Caco-2 (cell line): ENCODE data around the gene KRT75. TPM values are rescaled to one million over a fixed set of nuclear protein-coding genes. Genes with fewer than 3 reads are reported as not detected.

Experiments
- BruUV-seq: library from RNA; stranded (reverse); fragments of 400-500 nt; replicated peaks from 2 replicates; lab custom pipeline; 2021; lab: Mats Ljungman, UMichigan
- CTCF ChIA-PET: fragments of 300-600 bp; sonication (Branson Sonifier 250); formaldehyde crosslinking; loops from one replicate; lab custom pipeline; 2022; ENCODE audit warnings: antibody characterized with exemption; lab: Charles Lee
- POLR2A ChIA-PET: fragments of 300-600 bp; sonication (Branson Sonifier 250); formaldehyde crosslinking; loops from one replicate; lab custom pipeline; 2022; ENCODE audit warnings: antibody characterized with exemption; lab: Charles Lee
- DNase-seq, 2 experiments: peaks; one replicate each; pipeline versions ENCODE4 v3.0.0 to v3.0.0-alpha.2; 2020 to 2022
- H3K27me3 ChIP-seq: replicated peaks from 2 replicates; pipeline ENCODE4 v1.6.0; 2011; ENCODE audit warnings: low read length; ENCODE audit not compliant: control insufficient read depth, insufficient read depth
- H3K36me3 ChIP-seq: 2 replicates; pipeline ENCODE4 v1.5.1; 2011; ENCODE audit warnings: low read length; ENCODE audit not compliant: control insufficient read depth, insufficient read depth
- H3K4me1 ChIP-seq: fragments of 250-450 bp; sonication (Bioruptor Pico); 2 replicates; pipeline ENCODE4 v1.5.1; 2020; ENCODE audit warnings: mild to moderate bottlenecking
- H3K4me3 ChIP-seq: 2 replicates; pipeline ENCODE4 v1.5.1; 2011; ENCODE audit warnings: low read depth, mild to moderate bottlenecking, control low read depth, low read length
- H3K9me3 ChIP-seq: fragments of 250-450 bp; sonication (Bioruptor Pico); 2 replicates; pipeline ENCODE4 v1.5.1; 2020; ENCODE audit warnings: mild to moderate bottlenecking, moderate library complexity
- H3K27ac Mint-ChIP-seq: one replicate; pipeline ENCODE4 v1.8.0; 2022; ENCODE audit warnings: mixed read lengths; ENCODE audit not compliant: unreplicated experiment
- H3K27me3 Mint-ChIP-seq: one replicate; pipeline ENCODE4 v1.8.0; 2022; ENCODE audit warnings: mixed read lengths; ENCODE audit not compliant: insufficient read depth, unreplicated experiment
- H3K36me3 Mint-ChIP-seq: one replicate; pipeline ENCODE4 v1.8.0; 2022; ENCODE audit warnings: mild to moderate bottlenecking, mixed read lengths; ENCODE audit not compliant: insufficient read depth, unreplicated experiment
- H3K4me1 Mint-ChIP-seq: one replicate; pipeline ENCODE4 v1.8.0; 2022; ENCODE audit warnings: low read depth, mixed read lengths; ENCODE audit not compliant: unreplicated experiment
- H3K4me3 Mint-ChIP-seq: one replicate; pipeline ENCODE4 v1.8.0; 2022; ENCODE audit warnings: mild to moderate bottlenecking, moderate library complexity, mixed read lengths; ENCODE audit not compliant: unreplicated experiment
- H3K9me3 Mint-ChIP-seq: one replicate; pipeline ENCODE4 v1.8.0; 2022; ENCODE audit warnings: mixed read lengths; ENCODE audit not compliant: unreplicated experiment
- intact Hi-C: fragments of 100-400 bp; cut with micrococcal nuclease; formaldehyde crosslinking; loops from one replicate; pipeline ENCODE4 v1.10.0; 2022; ENCODE audit not compliant: unreplicated experiment
- total RNA-seq: library from RNA; stranded (reverse); gene quantifications from 2 replicates; pipeline ENCODE4 v1.2.3, GENCODE V29; 2022
- TF ChIP-seq, protein P1 (sequence below), 2 experiments: fragments of 200-600 bp in 1 of 2; IDR thresholded peaks; 1 replicate in 1 of 2; 2 replicates in 1 of 2; pipeline versions ENCODE4 v1.5.1 to v1.8.0; 2011 to 2022; ENCODE audit warnings: antibody characterized with exemption in 1 of 2, control low read depth in 1 of 2, inconsistent platforms in 1 of 2, low read depth in 1 of 2, low read length in 1 of 2, mild to moderate bottlenecking in 1 of 2, moderate library complexity in 1 of 2; ENCODE audit not compliant: insufficient read depth in 1 of 2, severe bottlenecking in 1 of 2, unreplicated experiment in 1 of 2

KRT75 gene
- total RNA-seq, 1 experiment from 2014 or later, result not detected

DNA sequence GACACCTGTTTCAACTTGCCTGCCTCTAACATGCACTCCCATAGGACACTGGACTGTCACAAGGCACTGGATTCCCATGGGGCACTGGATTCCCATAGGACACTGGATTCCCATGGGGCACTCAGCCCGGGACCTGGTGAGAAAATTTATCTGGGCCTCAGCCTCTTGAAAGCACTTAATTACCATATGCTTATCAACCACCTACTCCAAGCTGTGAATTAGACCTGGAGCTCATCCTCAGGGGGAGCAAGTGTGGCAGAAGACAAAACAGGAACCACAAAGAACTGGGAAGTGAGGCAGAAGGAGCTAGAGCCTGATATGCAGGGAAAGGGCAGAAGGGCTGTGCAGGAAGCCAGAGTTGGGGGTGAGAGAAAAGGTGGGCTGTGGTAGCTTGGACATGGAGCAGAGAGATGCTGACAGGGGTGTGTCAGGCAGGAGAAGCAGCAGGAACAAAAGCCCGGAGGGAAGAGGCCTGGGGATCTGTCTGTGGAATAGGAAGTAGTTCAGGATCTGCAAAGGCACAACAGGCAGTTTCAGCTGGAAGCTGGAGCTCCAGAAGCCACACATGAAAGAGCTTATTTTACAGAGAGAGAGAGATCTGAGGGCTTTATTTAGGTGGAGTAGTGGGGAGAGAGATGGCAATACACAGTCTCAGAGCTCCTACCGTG, 31.2 kb downstream of the KRT75 start:
- BruUV-seq, result no TSS peak
- POLR2A ChIA-PET, result no interaction called here

DNA sequence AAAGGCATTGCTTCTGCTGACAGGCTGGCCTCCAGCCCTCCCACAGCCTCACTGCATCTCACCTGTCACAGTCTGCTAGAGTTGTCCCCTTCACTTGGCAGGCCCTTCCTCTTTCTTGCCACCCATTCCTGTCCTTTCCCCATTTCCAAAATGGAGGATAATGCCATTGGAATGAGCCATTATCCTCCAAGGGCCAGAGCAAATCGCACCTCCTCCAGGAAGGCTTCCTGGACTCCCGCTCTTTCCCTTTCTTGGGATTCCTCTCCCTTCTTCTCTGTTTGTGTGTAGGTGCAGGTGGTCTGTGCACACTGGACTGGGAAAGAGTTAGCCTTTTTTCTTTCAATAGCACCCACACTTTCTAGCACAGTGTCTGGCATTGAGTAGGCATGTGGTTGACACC, 31.8 kb downstream of the KRT75 start:
- Mint-ChIP-seq H3K4me3 (no peak overlapping the region), H3K27ac (no peak overlapping the region), H3K9me3 (no peaks in the 10 kb centered on the region), H3K27me3 (no peaks in the 10 kb centered on the region), H3K36me3 (no peaks in the 10 kb centered on the region), H3K4me1 (no peaks in the 10 kb centered on the region)
- Histone ChIP-seq H3K36me3 (no peaks in the 10 kb centered on the region), H3K9me3 (no peaks in the 10 kb centered on the region), H3K4me3 (no peak overlapping the region), H3K27me3 (no peaks in the 10 kb centered on the region), H3K4me1 (no peaks in the 10 kb centered on the region)
- CTCF ChIA-PET, result no interaction called here
- no peak for DNase-seq
- BruUV-seq, result no TSS peak
- TF ChIP-seq, protein P1, sequence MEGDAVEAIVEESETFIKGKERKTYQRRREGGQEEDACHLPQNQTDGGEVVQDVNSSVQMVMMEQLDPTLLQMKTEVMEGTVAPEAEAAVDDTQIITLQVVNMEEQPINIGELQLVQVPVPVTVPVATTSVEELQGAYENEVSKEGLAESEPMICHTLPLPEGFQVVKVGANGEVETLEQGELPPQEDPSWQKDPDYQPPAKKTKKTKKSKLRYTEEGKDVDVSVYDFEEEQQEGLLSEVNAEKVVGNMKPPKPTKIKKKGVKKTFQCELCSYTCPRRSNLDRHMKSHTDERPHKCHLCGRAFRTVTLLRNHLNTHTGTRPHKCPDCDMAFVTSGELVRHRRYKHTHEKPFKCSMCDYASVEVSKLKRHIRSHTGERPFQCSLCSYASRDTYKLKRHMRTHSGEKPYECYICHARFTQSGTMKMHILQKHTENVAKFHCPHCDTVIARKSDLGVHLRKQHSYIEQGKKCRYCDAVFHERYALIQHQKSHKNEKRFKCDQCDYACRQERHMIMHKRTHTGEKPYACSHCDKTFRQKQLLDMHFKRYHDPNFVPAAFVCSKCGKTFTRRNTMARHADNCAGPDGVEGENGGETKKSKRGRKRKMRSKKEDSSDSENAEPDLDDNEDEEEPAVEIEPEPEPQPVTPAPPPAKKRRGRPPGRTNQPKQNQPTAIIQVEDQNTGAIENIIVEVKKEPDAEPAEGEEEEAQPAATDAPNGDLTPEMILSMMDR (IDR thresholded peaks at IDR 0.05; ENCODE audit: insufficient read depth in 1 of 2, low read depth in 1 of 2, low read length in 1 of 2, severe bottlenecking in 1 of 2, unreplicated experiment in 1 of 2), result no peak
- intact Hi-C loops, result no loop called here
- POLR2A ChIA-PET, result no interaction called here

More for the DNA sequence above, 31.2 kb downstream of the KRT75 start:
- Mint-ChIP-seq H3K9me3 (no peaks in the 10 kb centered on the region), H3K4me3 (no peak overlapping the region), H3K4me1 (no peaks in the 10 kb centered on the region), H3K27ac (no peak overlapping the region), H3K36me3 (peaks cover 2% of the 10 kb centered on the region), H3K27me3 (no peaks in the 10 kb centered on the region)
- no peaks in the 10 kb centered on the region for H3K4me1 ChIP-seq
- TF ChIP-seq, protein P1 (IDR thresholded peaks at IDR 0.05; ENCODE audit: insufficient read depth in 1 of 2, low read depth in 1 of 2, low read length in 1 of 2, severe bottlenecking in 1 of 2, unreplicated experiment in 1 of 2), result no peak
- intact Hi-C loops, result no loop called here
- H3K9me3 ChIP-seq, result no peaks in the 10 kb centered on the region
- CTCF ChIA-PET, result interaction anchor here (1.4 kb wide), 1 partner anchor 468 kb away, joined by 4 read pairs; no protein-coding TSS in a partner anchor
- H3K27me3 ChIP-seq, result no peaks in the 10 kb centered on the region
- H3K36me3 ChIP-seq, result no peaks in the 10 kb centered on the region
- DNase-seq, result no peak
- no peak overlapping the region for H3K4me3 ChIP-seq

DNA sequence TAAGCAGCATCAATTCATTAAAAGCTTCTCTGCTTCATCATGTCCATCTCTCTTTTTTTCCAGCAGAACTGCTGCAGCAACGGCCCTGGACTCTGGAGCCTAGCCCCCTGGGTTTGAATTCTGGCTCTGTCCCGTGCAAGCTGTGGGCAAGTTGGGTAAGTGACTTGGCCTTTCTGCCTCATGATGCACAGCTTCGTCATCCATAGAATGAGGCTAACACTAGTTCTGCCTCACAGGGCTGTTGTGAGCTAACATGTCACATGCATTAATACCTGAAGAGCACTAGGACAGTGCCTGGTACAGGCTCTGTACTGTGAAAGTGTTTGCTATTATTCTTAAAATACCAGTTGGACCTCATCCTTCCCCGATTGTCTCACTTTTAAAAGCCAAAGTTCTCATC, 32.2 kb downstream of the KRT75 start:
- H3K9me3 Mint-ChIP-seq, result no peaks in the 10 kb centered on the region
- H3K4me1 ChIP-seq, result no peaks in the 10 kb centered on the region
- BruUV-seq, result no TSS peak
- no peaks in the 10 kb centered on the region for H3K36me3 ChIP-seq
- ChIA-PET CTCF (no interaction called here), POLR2A (no interaction called here)
- DNase-seq, result no peak
- no peak overlapping the region for H3K27ac Mint-ChIP-seq
- H3K27me3 ChIP-seq, result no peaks in the 10 kb centered on the region
- H3K27me3 Mint-ChIP-seq, result no peaks in the 10 kb centered on the region
- H3K4me3 Mint-ChIP-seq, result no peak overlapping the region
- H3K9me3 ChIP-seq, result no peaks in the 10 kb centered on the region
- intact Hi-C loops, result no loop called here
- H3K36me3 Mint-ChIP-seq, result no peaks in the 10 kb centered on the region
- TF ChIP-seq, protein P1 (IDR thresholded peaks at IDR 0.05; ENCODE audit: insufficient read depth in 1 of 2, low read depth in 1 of 2, low read length in 1 of 2, severe bottlenecking in 1 of 2, unreplicated experiment in 1 of 2), result no peak
- H3K4me1 Mint-ChIP-seq, result no peaks in the 10 kb centered on the region
- no peak overlapping the region for H3K4me3 ChIP-seq
